GM19043 (cell line): ENCODE measurements around the gene COL6A2.
"Not testable (repeated sequence)": the region's sequence is repeated elsewhere in the genome, so short reads cannot be mapped to it uniquely, and the experiment has no call there.

Source experiments
- ATAC-seq: cut with Tn5 transposase; IDR thresholded peaks from one replicate; pipeline ENCODE4 v1.9.1; 2021; ENCODE audit warnings: low read depth; ENCODE audit not compliant: unreplicated experiment

Gene COL6A2

DNA sequence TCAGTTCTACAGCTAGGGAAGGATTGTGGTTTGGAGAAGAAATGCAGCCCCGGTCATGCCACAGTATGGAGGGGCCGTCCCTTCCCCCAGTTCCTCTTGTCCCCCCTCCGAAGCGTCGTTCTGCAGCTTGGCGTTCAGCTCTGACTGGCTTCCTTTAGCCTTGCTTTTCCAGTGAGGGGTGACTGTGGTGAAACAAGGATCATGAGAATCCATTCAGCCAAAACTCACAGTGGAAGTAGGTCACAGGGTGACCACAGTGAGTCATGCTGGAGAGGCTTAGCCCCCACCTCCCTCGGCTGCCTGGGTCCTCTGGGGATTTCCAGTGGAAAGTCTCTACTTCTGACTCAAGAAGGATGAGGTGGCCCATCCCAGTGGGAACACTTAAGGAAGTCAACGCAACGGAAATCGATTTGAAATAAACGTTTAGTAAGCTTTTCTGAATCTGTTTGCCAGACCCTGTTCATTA, 37.3 kb upstream of the COL6A2 start:
- no peak for ATAC-seq

- no peak for ATAC-seq
Measured at GRCh38 chr21:46061063-46061462, 36.8 kb upstream of the COL6A2 start.

DNA sequence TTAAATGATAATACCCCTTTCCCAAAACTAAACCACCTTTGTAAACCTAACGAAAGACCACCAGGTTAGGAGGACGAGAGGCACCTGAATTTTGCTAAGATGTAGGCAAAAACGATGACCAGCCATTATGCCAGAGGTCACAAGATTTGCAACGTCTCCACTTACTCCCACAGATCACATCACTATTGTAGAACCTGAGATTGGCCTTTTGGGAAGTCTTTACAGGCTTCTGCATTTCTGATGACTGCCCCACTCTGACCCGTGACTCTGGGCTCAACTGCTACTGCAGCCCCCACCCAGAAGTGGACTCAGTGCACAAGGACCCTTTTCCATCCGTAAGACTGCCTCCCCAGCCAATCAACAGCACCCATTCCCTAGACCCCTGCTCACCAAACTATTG, 36.4 kb upstream of the COL6A2 start:
- no peak for ATAC-seq

DNA sequence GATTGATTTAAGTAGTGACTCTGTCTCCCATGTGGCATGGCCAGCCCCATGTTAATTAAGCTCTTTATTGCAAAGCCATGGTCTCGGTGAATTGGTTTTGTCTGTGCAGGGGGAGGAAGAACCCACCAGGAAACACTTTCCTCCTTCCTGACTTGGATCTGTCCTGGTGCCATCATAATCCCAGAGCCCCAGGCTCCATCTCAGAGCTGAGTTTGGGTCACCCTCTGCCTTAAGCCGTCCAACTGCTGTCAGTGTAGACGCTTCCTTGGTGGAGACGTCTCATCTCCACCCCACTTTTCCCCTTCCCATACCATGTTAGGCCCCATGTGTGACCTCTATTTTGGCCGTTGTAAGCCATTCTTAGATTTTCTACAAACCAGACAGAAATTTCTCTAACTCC, 36.0 kb upstream of the COL6A2 start:
- ATAC-seq = no peak

DNA sequence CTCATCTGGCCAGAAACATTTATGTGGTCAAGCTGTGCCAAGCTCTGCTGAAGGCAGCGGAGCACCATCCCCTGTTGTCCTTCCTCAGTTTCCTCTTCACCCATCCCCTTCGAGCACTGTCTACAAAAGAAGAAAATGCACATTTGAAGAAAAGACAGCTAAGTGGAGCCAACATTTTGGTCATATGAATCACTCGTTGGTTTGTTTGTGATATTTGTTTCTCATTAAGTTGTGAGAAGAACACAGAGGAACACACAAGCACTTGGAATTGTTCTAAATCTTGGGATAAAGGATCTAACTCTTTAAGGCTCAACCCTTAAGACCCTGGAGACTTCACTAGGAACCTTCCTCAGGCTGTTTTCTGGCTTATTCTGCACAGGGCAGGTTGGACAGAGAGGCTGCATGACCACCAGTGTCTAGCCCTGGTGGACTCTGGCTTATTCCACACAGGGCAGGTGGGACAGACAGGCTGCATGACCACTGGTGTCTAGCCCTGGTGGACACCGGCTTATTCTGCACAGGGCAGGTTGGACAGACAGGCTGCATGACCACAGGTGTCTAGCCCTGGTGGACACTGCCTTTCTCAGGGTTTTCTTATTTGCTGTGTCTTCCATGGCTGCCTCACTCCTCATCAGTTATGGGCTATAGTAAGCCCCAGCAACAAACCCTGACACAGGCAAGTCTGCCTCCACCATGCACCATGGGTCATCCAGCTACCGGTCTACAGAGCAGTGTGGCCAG, 35.3 kb upstream of the COL6A2 start:
- ATAC-seq = no peak

GRCh38 chr21:46063227-46063626, 34.7 kb upstream of the COL6A2 start:
- ATAC-seq = no peak

DNA sequence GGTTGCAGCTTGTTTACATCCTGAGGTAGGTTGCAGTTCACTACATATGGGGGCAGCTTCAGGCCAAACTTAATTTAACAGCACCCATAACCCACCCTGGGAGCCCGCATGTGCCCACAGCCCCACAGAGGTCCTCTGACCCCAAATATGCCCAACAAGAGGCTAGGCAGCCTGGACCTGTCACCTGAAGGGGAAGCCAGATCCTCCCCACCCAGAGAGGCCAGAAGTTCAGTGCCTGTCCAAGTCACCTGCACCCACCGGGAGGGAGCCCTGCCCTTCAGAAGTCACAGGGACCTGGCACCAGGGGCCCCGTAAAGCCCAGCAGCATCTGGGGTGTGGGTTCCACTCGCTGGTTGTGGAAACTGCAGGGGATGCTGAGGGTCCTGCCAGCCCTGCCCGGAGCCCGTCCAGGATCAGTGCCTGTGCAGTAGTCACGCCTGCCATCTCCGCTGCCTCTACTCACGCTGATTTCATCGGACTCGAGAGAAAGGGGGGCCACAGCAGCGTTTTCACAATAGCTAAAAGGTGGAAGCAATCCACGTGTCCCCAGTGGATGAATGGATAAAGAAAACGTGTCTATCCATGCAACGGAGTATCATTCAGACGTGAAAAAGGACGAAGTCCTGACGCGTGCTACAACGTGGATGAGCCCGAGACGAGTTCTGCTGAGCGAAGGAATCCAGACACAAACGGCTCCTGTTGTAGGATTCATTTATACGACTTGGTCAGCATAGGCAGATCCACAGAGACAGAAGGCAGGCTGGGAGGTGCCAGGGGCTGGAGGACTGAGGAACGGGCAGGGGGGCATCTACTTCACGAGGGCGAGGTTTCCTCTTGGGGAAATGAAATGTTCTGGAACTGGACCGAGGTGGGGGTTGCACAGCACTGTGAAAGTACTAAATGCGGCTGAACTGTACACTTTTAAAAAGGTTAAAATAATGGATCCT, 33.9 kb upstream of the COL6A2 start:
- no peak for ATAC-seq

- no peak for ATAC-seq
Measured at GRCh38 chr21:46064870-46065214, 33.1 kb upstream of the COL6A2 start.

- no peak for ATAC-seq
Measured at GRCh38 chr21:46065215-46065913, 32.5 kb upstream of the COL6A2 start.

- ATAC-seq = no peak
Measured at GRCh38 chr21:46065914-46066551, 31.9 kb upstream of the COL6A2 start.

GRCh38 chr21:46066591-46067331, 31.2 kb upstream of the COL6A2 start:
- ATAC-seq = no peak

DNA sequence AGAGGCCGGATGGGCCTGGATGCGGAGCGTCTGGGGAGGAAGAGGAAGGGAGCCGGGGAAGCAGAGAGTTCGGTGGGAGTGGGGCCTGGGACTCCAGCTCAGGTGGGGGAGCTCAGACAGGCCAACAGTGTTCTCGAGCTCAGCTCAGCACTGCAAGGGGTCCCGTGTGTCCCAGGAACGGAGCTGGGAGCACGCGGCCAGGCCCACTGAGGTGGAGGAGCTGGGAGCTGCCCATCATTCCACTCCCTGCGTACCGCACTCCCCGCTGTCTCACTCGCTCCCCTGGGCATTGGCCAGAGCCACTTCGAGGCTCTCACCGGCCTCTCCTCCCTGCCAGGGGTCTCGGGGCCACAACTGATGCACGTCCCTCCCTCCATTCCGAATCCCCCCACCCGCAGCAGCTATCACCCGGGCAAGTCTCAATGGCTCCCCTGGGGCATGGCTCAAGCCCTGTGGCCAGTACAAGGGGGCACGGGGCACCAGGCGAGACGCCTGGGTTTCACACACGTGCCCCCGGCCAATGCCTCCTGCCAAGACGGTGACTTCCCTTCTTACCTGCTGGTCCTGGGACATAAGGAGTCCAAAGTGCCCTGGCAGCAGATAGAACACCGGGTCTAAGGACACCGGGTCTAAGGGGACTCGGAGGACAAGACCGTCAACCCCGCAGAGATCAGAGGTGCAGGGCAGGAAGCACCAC, 30.3 kb upstream of the COL6A2 start:
- no peak for ATAC-seq

GRCh38 chr21:46068516-46069079, 29.3 kb upstream of the COL6A2 start:
- no peak for ATAC-seq

GRCh38 chr21:46069166-46069565, 28.7 kb upstream of the COL6A2 start:
- ATAC-seq = no peak

DNA sequence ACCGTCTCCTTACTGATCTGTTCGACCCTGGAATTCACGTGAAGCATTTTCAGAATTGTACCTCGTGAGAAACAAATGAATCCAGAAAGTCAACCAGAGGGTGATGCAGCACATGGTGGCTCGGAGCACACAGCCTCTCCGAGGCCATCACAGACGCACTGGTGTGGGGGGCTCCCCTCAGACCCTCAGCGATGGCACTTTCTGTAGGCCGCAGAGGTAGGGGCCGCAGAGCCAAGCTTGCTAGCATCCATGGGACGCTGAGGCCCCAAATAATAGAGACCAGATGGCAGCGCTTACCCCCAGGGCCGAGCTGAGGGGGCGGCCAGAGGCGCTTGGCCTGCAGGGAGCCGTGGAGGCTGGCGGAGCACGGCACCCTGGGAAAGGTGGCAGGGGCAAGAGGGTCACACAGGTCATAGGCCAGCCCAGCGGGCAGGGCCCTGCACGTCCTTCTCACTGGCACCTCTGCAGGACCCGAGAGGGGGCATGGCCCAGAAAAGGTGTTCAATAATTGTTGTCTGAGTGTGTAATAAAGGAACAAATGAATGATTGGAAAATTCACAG, 28.1 kb upstream of the COL6A2 start:
- no peak for ATAC-seq

DNA sequence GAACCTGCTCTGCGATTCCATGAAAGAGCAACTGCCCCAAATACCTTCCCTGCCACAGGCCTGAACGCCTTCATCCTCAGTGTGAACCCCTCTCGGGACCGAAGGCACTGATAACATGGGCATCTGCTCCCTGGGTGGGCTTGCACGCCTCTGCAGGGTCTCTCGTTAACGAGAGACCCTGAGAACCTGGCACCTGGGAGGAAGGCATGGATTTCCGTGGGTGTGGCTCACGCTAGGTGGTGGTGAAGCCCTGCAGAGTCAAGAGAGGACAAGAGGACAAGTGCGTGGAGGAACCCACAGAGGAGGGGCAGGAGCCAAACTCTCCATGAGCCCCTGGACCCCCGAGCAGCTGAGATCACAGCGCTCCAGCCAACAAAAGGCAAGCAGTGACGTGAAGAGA, 26.8 kb upstream of the COL6A2 start:
- ATAC-seq = no peak

GRCh38 chr21:46076724-46077123, 21.2 kb upstream of the COL6A2 start:
- not testable (repeated sequence) for ATAC-seq

DNA sequence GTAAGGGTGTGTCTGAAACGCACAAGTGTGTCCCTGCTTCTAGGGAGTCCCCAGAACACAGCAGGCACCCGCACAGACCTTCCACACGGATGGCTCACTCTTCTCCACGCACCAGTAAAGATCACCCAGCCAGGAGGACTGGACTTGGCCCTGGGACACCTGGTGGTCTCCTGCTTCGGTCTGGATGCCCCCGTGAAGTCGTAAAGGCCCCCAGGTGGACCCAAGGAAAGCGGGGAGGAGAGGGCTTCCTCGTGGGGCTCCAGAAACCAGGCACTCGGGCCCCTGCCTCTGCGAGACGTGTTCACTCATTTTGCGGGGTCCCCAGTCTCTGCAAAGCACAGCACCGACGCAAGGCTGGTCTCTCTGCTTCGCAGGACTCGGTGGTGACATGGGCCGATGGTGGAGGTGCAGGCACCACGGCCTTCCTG, 20.2 kb upstream of the COL6A2 start:
- no peak for ATAC-seq
